ENCODE data around the gene DYNLT4. TPM values are rescaled to one million over a fixed set of nuclear protein-coding genes. Genes with fewer than 3 reads are reported as not detected.
A peak's percentile ranks its signal among the peaks of the same experiment; 100 is the strongest.

DYNLT4 gene
- total and polyA plus RNA-seq, 2 of the 13 experiments (the other 11 are each of a cell fraction or from before 2014, with no cell fraction given) = 0.77 TPM; not detected in 1

DNA sequence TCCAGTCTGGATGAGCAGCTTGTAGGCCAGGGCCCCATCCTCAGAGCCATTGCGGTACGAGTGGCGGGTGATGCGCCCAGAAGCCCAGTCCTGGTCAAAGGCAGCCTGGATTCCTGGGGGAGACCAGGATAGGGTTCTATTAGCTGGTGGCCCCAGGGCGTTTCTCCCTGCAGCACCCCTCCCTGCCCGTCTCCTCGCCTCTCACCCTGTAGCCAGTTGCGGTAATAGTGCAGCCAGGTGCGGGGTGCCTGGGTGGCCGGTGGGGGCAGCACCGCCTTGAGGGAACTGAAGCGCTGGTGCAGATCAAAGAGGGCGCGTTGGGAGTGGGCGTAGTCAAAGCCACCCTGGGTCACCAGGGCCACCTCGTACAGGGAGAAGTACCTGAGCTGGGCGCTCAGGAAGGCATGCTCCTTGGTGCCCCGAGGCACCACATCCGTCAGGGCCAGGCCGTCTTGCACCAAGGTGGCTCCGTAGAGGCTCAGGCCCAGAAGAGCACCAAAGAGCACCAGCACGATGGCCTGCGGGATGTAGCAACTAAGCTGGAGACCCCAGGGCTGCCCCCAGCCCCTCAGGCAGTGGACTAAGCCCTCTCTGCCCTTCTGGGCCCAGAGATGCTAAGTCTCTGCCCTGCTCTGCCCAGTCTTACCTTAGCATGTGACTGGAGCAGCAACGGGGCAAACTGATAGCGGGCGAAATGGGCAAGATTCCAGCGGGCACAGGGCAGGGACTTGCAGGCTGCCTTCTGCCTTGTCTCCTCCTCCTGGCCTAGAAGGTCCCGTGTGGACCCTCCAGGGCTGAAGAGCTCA, 20.2 kb upstream of the DYNLT4 start (continued):
- TF ChIP-seq, protein P1, sequence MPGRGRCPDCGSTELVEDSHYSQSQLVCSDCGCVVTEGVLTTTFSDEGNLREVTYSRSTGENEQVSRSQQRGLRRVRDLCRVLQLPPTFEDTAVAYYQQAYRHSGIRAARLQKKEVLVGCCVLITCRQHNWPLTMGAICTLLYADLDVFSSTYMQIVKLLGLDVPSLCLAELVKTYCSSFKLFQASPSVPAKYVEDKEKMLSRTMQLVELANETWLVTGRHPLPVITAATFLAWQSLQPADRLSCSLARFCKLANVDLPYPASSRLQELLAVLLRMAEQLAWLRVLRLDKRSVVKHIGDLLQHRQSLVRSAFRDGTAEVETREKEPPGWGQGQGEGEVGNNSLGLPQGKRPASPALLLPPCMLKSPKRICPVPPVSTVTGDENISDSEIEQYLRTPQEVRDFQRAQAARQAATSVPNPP (CRISPR knock-in tag; IDR thresholded peaks at IDR 0.05) = no peak
- no peak for TF ChIP-seq SCMH1 (CRISPR knock-in tag; IDR thresholded peaks at IDR 0.05; ENCODE audit: borderline replicate concordance)
- TF ChIP-seq FLYWCH1 (CRISPR knock-in tag; IDR thresholded peaks at IDR 0.05) = no peak
- TF ChIP-seq XBP1 (CRISPR knock-in tag; IDR thresholded peaks at IDR 0.05) = no peak
- no peak for TF ChIP-seq ZNF138 (CRISPR knock-in tag; IDR thresholded peaks at IDR 0.05; ENCODE audit: low read depth)
- TF ChIP-seq, protein P2, sequence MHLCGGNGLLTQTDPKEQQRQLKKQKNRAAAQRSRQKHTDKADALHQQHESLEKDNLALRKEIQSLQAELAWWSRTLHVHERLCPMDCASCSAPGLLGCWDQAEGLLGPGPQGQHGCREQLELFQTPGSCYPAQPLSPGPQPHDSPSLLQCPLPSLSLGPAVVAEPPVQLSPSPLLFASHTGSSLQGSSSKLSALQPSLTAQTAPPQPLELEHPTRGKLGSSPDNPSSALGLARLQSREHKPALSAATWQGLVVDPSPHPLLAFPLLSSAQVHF (CRISPR knock-in tag; IDR thresholded peaks at IDR 0.05) = no peak
- no peak for TF ChIP-seq SAFB2 (CRISPR knock-in tag; IDR thresholded peaks at IDR 0.05; ENCODE audit: borderline replicate concordance, low read depth)
- peak; percentile 60; the same call in 1 of the 2 replicates for TF ChIP-seq ERF (CRISPR knock-in tag; IDR thresholded peaks at IDR 0.05)
- TF ChIP-seq, protein P3, sequence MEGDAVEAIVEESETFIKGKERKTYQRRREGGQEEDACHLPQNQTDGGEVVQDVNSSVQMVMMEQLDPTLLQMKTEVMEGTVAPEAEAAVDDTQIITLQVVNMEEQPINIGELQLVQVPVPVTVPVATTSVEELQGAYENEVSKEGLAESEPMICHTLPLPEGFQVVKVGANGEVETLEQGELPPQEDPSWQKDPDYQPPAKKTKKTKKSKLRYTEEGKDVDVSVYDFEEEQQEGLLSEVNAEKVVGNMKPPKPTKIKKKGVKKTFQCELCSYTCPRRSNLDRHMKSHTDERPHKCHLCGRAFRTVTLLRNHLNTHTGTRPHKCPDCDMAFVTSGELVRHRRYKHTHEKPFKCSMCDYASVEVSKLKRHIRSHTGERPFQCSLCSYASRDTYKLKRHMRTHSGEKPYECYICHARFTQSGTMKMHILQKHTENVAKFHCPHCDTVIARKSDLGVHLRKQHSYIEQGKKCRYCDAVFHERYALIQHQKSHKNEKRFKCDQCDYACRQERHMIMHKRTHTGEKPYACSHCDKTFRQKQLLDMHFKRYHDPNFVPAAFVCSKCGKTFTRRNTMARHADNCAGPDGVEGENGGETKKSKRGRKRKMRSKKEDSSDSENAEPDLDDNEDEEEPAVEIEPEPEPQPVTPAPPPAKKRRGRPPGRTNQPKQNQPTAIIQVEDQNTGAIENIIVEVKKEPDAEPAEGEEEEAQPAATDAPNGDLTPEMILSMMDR (CRISPR knock-in tag; IDR thresholded peaks at IDR 0.05) = peak; percentile 95
- no peak for TF ChIP-seq YEATS2 (CRISPR knock-in tag; IDR thresholded peaks at IDR 0.05; ENCODE audit: borderline replicate concordance)
